Measurements from ENCODE around the gene S1PR4.

DNA sequence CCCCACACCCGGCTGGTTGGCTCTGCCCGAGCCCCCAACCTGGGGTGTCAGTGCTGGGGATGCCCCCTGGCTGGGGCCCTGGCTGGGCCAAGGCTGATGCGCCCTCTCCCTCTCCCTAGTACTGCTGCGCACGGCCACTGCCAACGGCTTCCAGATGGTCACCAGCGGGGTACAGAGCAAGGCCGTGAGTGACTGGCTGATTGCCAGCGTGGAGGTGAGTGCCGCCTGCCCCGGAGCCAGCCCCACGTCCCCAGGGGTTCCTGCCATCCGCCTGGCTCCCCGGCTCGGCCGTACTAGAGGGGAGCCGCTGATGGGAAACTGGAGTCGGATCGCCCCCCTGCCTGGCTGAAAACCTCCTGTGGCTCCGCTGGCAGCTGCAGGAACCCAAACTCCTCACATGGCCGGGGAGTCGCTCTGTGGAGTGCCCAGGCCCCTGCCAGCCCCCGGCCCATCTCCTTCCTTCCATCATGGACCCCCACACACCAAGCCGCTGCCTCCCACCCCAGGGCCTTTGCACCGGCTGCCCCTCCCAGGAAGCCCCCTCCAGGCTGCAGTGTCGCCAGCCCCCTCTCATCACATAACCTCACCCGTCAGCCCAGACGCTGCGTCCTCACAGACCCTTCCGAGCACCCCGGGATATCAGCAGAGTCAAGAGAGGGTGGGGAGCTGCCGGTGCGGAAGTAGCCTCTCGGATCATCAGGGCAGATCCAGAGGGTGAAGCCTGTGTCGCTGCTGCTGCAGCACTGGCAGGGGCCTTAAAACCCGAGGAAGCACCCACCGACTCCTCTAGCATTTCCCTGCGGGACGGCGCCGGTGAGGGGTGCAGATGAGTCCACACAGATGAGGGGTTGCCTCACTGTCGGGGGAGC is 17.7 kb downstream of the S1PR4 start:
- TF ChIP-seq CTCF (IDR thresholded peaks at IDR 0.05) (no peak), EZH2 (IDR thresholded peaks at IDR 0.05; ENCODE audit: borderline replicate concordance, insufficient read depth, low read depth, low read length, poor library complexity, severe bottlenecking) (no peak)

Data from B cell (primary cell).